ENCODE results near the gene BTBD16. TPM values are rescaled to one million over a fixed set of nuclear protein-coding genes. Genes with fewer than 3 reads are reported as not detected.

Gene BTBD16
- total RNA-seq, 4 donors from 2014 or later: not detected

DNA sequence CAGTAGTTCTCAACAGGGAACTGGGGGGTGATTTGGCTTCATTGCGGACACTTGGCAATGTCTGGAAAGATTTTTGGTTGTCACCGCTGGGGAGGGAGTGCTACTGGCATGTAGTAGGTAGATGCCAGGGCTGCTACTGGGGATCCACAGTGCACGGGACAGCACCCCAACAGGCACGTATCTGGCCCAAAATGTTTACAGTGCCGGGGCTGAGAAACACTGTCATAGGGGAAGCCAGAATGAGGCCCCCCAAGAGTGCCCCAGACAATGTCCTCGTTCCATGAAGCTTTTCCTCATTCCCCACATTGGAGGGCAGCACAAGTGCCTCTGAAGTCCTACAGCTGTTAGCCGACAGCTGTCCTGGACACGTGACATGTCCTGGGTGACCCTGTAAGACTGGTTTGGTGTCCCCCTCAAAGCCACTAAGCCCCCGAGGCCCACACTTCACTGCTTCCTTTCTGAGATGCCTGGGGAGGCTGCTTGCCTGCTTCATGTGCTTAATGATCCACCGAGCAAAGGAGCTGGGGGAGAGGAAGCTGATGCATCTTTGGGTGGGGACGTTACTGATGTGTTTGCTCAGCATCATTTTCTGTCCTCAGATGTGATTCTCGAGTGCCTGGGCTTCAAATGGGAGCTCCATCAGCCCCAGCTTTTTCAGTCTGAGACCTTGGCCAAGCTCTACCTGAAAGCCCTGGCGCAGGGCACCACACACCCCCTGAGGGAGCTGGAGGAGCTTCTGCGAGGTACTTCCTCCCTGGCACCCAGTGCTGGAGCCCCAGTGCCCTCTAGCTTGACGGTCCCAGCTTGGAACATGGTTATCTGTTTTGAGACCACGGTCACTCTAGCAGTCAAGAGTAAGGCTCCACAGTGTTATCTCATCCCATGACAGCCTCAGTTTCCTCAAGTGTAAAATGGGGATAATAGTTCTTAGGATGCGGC, 14.7 kb downstream of the BTBD16 start:
- TF ChIP-seq, protein P1, sequence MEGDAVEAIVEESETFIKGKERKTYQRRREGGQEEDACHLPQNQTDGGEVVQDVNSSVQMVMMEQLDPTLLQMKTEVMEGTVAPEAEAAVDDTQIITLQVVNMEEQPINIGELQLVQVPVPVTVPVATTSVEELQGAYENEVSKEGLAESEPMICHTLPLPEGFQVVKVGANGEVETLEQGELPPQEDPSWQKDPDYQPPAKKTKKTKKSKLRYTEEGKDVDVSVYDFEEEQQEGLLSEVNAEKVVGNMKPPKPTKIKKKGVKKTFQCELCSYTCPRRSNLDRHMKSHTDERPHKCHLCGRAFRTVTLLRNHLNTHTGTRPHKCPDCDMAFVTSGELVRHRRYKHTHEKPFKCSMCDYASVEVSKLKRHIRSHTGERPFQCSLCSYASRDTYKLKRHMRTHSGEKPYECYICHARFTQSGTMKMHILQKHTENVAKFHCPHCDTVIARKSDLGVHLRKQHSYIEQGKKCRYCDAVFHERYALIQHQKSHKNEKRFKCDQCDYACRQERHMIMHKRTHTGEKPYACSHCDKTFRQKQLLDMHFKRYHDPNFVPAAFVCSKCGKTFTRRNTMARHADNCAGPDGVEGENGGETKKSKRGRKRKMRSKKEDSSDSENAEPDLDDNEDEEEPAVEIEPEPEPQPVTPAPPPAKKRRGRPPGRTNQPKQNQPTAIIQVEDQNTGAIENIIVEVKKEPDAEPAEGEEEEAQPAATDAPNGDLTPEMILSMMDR (IDR thresholded peaks at IDR 0.05; ENCODE audit: low read depth): no peak

DNA sequence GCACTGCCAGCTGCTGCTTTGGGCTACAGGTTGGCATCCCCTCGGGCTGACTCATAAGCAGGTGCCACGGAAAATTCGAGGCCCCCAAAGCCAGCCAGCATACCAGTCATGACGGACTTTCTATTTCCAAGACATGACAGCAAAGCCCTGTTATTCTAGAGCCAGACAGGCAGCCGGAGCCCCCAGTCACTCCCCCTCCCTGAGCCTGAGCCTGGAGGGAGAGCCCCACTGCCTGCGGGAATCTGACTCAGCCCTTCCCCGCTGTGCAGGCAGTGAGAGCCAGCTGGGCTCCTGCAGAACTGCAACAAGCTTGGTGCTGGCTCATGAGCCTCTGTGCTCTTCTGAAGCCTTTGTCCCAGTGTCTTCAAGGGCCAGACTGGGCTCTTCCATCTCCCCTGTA, 15.8 kb downstream of the BTBD16 start:
- TF ChIP-seq, protein P1 (IDR thresholded peaks at IDR 0.05; ENCODE audit: low read depth): no peak

DNA sequence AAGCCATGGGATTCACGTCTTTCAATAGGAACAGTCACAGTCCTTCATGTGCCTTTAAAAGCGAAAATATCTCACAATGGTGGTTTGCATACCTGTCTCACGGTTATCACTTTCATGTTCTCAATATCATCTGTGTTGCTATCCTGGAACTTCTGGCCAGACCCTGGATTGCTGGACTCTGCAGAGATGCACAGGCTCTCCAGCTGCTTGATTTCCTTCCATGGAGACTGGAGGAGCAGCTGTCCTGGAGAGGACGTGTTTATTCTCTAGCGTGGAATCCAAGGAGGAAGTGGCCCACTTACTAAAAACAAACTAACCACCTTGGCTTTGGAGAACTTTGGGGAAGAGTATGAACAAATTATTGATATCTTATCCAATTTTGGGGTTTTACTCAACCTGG, 16.5 kb downstream of the BTBD16 start:
- TF ChIP-seq, protein P1 (IDR thresholded peaks at IDR 0.05; ENCODE audit: low read depth): no peak

DNA sequence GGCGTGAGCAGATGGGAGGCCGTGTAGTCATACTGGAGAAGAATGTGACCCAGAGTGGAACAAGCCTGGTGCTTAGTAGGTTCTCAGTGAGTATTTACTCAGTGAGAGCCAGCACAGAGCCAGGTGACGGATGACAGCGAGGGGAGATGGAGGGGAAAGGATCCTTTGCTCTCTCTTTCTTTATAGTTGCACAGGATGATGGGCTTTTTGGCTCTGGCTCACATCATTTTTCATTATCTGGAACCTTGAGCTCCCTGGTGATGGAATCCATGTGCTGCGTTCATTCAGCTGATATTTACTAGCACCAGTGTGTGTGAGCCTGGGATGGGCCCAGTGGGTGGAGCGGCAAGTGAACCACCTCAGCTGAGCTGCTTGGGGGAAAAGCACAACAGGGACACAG, 17.2 kb downstream of the BTBD16 start:
- TF ChIP-seq, protein P1 (IDR thresholded peaks at IDR 0.05; ENCODE audit: low read depth): no peak

DNA sequence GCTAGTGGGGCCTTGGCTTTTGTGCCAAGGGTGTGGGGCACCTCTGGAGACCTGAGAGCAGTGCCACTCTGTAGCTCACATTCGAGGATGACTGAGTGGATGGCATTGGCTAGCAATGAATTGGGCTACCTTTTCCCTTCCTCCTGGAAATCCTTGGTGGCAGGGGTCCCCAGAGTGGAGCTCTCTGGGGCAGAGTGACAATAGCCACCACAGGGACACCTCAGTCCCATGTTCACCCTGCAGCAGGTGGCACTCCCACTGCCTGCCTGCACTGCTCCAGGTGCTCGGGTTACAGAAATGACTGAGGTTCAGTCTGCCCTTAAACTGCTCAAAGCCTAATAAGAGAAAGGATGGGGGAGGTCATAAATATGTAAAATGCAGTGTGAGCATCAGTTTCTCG, 17.8 kb downstream of the BTBD16 start:
- TF ChIP-seq, protein P1 (IDR thresholded peaks at IDR 0.05; ENCODE audit: low read depth): no peak

DNA sequence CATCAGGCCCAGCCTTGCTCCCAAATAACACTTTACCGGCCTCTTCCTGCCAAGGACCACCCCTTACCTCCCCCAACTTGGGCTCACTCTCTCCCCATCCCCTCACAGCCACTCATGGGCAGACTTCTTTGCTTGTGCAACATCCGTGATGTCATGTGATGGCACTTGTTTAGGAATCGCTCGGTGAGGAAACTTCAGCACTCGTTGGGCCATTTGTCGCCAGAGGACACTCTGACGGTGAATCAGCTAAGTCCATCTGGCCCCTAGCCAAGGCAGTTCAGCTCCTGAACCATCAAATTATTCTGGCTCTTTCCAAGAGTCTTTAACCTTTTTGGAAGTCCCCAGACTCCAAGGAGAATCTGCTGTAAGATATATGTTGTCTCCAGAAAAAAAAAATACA, 19.2 kb downstream of the BTBD16 start:
- TF ChIP-seq, protein P1 (IDR thresholded peaks at IDR 0.05; ENCODE audit: low read depth): no peak

DNA sequence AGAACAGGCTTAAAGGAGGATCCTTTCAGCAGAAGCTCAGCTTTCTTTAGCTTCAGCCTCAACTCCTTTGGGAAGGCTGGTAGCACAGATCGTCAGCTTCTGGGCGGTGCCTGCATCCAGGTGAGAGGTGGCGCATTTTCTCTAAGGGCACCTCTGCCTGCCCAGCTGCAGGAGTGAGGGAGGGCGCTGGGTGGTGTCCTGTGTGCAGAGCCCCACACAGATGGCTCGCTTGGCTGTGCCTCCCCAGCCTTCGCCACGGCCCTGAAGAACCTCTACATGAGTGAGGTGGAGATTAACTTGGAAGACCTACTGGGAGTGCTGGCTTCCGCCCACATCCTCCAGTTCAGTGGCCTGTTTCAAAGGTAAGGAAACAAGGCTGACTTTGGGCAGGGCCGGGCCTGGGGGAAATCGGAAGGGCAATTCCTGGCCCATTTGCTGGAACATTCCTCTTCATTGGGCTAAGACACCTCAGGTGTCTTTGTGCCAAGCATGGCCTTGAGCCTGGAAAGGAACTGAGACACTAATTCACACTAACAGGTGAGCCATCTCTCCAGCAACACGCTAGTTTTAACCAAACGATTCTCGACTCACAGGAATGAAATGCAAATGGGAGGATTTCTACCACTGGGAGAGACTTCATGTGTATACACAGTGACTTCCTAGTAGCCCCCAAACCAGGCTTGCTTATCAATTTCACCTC, 19.9 kb downstream of the BTBD16 start:
- TF ChIP-seq, protein P1 (IDR thresholded peaks at IDR 0.05; ENCODE audit: low read depth): no peak

Measured in subcutaneous adipose tissue (tissue), 4 donors.